Measurements from ENCODE around the gene SLC10A1.

SLC10A1 gene

GRCh38 chr14:69839661-69840060 lies 42.6 kb upstream of the SLC10A1 start:
- no peak overlapping the region for H3K4me3 ChIP-seq (ENCODE audit: low read length)
- TF ChIP-seq CTCF (conservative IDR thresholded peaks at IDR 0.05; ENCODE audit: low read length): no peak
- no peak for DNase-seq (ENCODE audit: low read depth)

GRCh38 chr14:69838881-69839416 lies 41.9 kb upstream of the SLC10A1 start:
- no peak overlapping the region for H3K4me3 ChIP-seq (ENCODE audit: low read length)
- TF ChIP-seq CTCF (conservative IDR thresholded peaks at IDR 0.05; ENCODE audit: low read length): no peak
- no peak for DNase-seq (ENCODE audit: low read depth)

- DNase-seq (ENCODE audit: low read depth): no peak
- no peak for TF ChIP-seq CTCF (conservative IDR thresholded peaks at IDR 0.05; ENCODE audit: low read length)
- no peak overlapping the region for H3K4me3 ChIP-seq (ENCODE audit: low read length)
Observed at GRCh38 chr14:69828879-69829278, 31.8 kb upstream of the SLC10A1 start.

- no peak for DNase-seq (ENCODE audit: low read depth)
- TF ChIP-seq CTCF (conservative IDR thresholded peaks at IDR 0.05; ENCODE audit: low read length): no peak
Observed at GRCh38 chr14:69828354-69828753, 31.3 kb upstream of the SLC10A1 start.

GRCh38 chr14:69827560-69827959 lies 30.5 kb upstream of the SLC10A1 start:
- H3K4me3 ChIP-seq (ENCODE audit: low read length): no peak overlapping the region
- TF ChIP-seq CTCF (conservative IDR thresholded peaks at IDR 0.05; ENCODE audit: low read length): no peak
- no peak for DNase-seq (ENCODE audit: low read depth)

More at GRCh38 chr14:69828354-69828753, 31.3 kb upstream of the SLC10A1 start:
- H3K4me3 ChIP-seq (ENCODE audit: low read length): no peak overlapping the region

GRCh38 chr14:69822456-69822855 lies 25.4 kb upstream of the SLC10A1 start:
- DNase-seq (ENCODE audit: low read depth): no peak
- no peak overlapping the region for H3K4me3 ChIP-seq (ENCODE audit: low read length)
- TF ChIP-seq CTCF (conservative IDR thresholded peaks at IDR 0.05; ENCODE audit: low read length): no peak

- DNase-seq (ENCODE audit: low read depth): no peak
- no peak for TF ChIP-seq CTCF (conservative IDR thresholded peaks at IDR 0.05; ENCODE audit: low read length)
- no peak overlapping the region for H3K4me3 ChIP-seq (ENCODE audit: low read length)
Observed at GRCh38 chr14:69820991-69821390, 23.9 kb upstream of the SLC10A1 start.
